HK-2 (cell line): ENCODE results near the gene CCDC187.

ENCODE experiments used
- DNase-seq: peaks from one replicate; pipeline ENCODE4 v3.0.0-alpha.2; 2018; ENCODE audit not compliant: unreplicated experiment

CCDC187 gene

GRCh38 chr9:136206602-136207275, 97.2 kb downstream of the CCDC187 start:
- no peak for DNase-seq

- DNase-seq = no peak
Observed at GRCh38 chr9:136205707-136205992, 98.2 kb downstream of the CCDC187 start.

DNA sequence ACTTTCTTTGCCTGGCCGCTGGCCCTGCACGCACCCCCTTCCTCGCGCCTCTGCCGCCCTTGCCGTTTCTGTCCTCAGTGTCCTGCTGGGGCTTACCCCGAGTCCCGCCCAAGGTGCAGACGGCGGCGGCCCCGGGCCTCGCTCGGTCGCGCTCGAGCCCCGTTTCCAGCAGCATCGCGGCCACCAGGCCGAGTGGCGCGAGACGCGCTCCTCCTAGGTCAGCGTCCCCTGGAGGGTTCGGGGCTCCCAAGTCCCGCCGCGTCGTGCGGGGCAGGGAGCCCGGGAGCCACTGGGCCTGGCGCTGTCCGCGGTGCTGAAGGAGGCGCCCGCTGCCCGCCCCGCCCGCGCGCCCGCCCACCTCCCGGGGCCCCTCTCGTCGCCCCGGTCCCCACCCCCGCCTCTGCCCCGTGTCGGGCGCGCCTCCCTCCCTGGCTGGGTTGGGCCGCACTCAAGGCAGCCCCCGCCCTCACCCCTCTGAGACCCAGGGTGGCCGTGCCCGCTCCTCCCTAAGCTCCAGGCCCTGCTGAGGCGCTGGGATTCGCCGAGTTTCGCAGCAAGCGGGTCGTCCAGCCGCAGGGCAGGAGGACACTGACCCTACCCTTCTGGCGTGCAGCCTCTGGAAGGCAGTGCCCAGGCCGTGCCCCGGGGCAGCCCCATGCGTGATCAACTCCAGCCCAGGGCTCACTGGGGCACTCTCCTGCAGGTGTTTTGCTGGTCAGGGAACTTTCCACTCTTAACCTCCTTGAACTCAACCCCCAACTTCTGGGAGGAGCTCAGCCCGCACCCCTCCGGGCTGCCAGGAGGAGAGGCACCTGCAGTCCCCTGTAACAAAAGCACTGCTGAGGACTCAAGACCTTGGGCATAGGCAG, 98.8 kb downstream of the CCDC187 start, which contains the start of gene LHX3:
LHX3 (minus strand) TSS at position 291 of the 869 bp plus-strand sequence; CDS start at position 175, 116 bp downstream.
- no peak for DNase-seq

DNA sequence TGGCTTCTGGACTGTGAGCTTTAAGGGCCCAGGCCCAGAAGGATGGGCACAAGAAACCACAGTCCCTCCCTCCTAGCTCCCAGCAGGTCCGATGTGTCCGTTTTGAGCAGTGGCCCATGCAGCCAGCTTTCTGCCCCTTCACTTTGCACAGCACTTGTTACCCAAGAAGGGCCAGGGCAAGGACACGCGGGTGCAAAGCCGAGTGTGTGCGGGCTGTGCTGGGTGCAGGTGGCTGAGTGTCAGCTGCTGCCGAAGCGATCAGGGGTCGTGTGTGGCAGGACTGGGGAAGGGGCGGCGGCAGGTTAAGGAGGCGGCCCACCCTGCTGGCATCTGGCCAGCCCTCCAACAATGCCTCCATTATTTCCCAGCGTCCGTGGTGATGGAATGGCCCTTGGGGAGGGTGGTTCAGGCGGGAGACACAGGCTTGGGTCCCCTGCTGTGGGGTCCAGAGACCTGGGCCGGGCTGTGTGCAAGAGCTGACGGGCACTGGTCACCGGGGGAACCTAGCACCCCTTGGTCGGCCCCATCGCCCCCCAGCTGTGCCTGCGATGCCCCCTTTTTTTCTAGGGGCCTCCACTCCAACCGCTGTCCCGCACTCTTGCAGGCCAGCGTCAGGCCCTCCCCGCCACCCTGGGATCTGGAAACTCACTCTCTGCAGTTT, 99.6 kb downstream of the CCDC187 start:
- DNase-seq = no peak

DNA sequence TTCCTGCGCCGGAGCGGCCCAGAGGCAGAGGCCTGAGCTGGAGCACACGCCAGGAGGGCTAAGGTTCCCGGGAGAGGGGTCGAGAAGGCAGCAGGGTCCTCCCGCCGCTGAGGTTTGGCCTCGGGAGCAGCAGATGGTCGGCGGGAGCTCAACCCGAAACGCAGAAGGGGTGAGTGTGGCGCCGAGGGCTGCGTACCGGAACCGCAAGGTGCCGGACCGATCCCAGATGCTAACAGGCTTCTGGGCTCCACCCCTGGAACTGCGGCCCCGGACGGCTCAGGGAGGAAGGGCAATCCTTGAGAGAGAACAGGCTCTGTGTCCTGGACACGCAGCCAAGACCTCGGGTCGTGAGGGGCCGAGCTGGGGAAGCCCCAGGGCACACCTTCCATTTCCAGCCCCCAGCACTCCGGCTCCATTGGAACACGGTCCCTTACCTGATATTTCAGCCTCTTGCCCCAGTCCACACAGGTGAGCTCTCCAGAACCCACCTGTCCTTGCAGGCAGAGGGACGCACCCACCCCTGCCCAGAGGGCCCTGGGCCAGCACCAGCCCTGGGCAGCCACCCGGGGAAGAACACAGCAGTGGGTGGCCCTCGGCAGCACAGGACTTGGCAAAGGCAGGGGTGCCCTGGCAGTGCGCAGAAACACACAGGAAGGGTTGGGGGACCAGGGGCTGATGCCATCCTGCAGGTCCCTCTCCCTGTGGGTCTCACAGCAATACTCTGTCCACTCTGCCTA, 100.3 kb downstream of the CCDC187 start:
- no peak for DNase-seq

DNA sequence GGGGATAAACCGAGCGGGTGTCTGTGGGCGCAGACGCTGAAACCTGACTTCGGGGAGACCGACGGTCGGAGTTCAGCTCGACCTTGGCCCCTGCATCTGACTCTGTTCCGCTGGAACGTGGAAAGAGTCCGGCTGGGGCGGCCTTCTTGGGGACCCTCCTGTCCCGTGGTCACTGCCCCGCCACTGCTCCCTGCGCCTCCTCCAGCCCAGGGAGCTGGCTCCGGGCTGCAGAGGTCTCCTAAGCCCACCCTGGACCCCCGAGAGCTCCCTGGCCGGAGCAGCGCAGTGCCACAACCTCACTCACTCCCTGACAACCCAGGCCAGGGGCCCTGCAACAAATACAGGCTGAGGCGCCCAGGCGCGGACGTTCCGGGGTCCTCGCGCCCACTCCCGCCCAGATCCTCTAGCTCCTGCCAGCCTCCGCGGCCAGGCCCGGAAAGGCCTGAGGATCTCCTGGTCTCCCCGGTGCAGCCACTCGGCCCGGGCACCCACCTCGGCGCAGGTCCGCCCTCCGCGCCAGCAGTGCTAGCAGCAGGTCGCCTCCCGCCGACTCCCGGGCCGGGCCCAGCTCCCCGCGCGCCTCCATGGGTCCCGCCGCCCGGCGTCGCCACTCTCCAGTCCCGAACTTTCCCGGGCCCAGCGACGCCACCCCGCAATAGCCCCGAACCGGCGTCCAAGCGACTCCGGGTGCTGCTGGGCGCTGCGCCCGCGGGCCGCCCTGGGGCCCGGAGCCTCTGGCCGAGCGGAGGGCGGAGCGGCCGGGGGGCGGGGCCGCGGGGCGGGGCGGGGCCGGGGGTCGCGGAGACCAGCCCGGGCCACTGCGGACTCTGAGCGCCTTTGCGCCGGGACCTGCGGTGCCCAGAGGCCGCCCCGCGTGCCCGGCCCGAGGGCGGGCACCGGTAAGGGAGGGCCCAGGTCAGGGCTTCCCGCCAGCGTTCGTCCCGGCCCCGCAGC, 101.2 kb downstream of the CCDC187 start:
- DNase-seq = no peak

GRCh38 chr9:136201609-136202453, 102.1 kb downstream of the CCDC187 start:
- DNase-seq = no peak

DNA sequence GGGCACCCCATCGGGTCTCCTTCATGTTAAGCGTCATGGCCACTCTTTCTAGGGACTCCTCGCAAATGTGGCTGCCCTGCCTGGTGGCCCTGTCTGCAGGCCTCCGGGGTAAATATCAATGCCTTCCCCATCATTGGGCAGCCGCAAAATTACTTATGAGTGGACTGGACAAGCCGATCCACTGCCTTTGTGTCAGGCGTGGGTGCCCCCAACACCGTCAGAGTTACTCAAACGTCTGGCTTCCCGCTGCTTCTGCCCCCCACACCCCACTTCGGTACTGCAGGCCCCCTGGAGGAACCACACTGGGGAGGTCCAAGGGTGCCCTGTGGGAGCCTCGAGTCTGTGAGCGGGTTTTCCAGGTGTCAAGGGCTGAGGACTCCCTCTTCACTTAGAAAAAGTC, 102.7 kb downstream of the CCDC187 start:
- DNase-seq = no peak

DNA sequence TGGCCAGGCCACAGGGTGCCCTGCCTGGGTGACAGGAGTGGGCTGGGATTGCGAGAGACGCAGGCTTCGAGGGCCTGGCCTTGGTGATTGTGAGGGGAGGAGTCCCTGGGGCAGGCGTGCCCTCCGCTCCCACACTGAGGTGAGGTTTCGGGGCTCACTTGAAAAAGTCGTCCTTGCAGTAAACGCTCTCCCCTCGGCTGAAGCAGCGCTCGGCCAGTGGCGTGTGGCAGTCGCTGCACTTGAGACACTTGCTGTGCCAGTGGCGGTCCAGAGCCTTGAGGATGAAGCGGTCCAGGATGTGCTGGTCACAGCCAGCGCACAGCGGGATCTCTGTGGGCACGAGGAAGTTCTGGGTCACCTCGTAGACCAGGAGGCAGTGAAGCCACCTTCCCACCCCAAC, 103.5 kb downstream of the CCDC187 start:
- no peak for DNase-seq
